ENCODE results near the gene CFD. TPM values are rescaled to one million over a fixed set of nuclear protein-coding genes. Genes with fewer than 3 reads are reported as not detected.
"Not testable (repeated sequence)": the region's sequence is repeated elsewhere in the genome, so short reads cannot be mapped to it uniquely, and the experiment has no call there.

Gene CFD
- total RNA-seq, 1 donor from 2014 or later = 21.5 TPM

GRCh38 chr19:871446-872265 lies 12.2 kb downstream of the CFD start:
- ATAC-seq = no peak

- peak; percentile 37 for ATAC-seq
Observed at GRCh38 chr19:872266-872951, 12.9 kb downstream of the CFD start.

GRCh38 chr19:873084-873483 lies 13.6 kb downstream of the CFD start:
- ATAC-seq = peak; percentile 15

GRCh38 chr19:873561-874041 lies 14.1 kb downstream of the CFD start:
- no peak for ATAC-seq

GRCh38 chr19:875265-875879 lies 15.9 kb downstream of the CFD start:
- ATAC-seq = no peak

- ATAC-seq = no peak
Observed at GRCh38 chr19:876089-876488, 16.6 kb downstream of the CFD start.

- no peak for ATAC-seq
Observed at GRCh38 chr19:876780-877314, 17.4 kb downstream of the CFD start.

GRCh38 chr19:877992-878660 lies 18.7 kb downstream of the CFD start:
- not testable (repeated sequence) for ATAC-seq

- not testable (repeated sequence) for ATAC-seq
Observed at GRCh38 chr19:878751-879561, 19.5 kb downstream of the CFD start.

GRCh38 chr19:879711-880438 lies 20.4 kb downstream of the CFD start:
- no peak for ATAC-seq

GRCh38 chr19:881385-882071 lies 22.1 kb downstream of the CFD start:
- ATAC-seq = no peak

- ATAC-seq = no peak
Observed at GRCh38 chr19:882871-883497, 23.5 kb downstream of the CFD start.

- peak; percentile 90 for ATAC-seq
Observed at GRCh38 chr19:883661-884211, 24.3 kb downstream of the CFD start.

- no peak for ATAC-seq
Observed at GRCh38 chr19:884420-885211, 25.2 kb downstream of the CFD start.

- ATAC-seq = no peak
Observed at GRCh38 chr19:885536-886224, 26.2 kb downstream of the CFD start.

- ATAC-seq = no peak
Observed at GRCh38 chr19:887072-887471, 27.6 kb downstream of the CFD start.

- ATAC-seq = no peak
Observed at GRCh38 chr19:887599-887998, 28.1 kb downstream of the CFD start.
